Posterior cingulate gyrus (tissue), 11 donors: ENCODE measurements around the gene STRN4.

Experiments used
- DNase-seq, 10 donors: peaks; one replicate each; pipeline versions ENCODE4 v3.0.0 to v3.0.0-alpha.2; 2020 to 2021; ENCODE audit warnings: mixed read lengths in 3 of 10
- intact Hi-C: fragments of 100-400 bp; cut with DNase I; formaldehyde crosslinking; loops from one replicate; pipeline ENCODE4 v1.15.1; 2023

Gene STRN4

GRCh38 chr19:46745521-46746280 lies 549 bp downstream of the STRN4 start, which contains the start of gene FKRP:
FKRP (plus strand) TSS chr19:46746057; CDS start chr19:46755451, 9,394 bp downstream.
- peak in 3 of 10 donors; percentile 62 to 85 (median 76) for DNase-seq
- intact Hi-C loops: no loop called here

- DNase-seq: no peak
- intact Hi-C loops: no loop called here
Observed at GRCh38 chr19:46745030-46745429, 1.2 kb downstream of the STRN4 start.

GRCh38 chr19:46744005-46744691 lies 2.1 kb downstream of the STRN4 start:
- no peak for DNase-seq
- intact Hi-C loops: no loop called here

GRCh38 chr19:46742926-46743480 lies 3.2 kb downstream of the STRN4 start:
- intact Hi-C loops: no loop called here
- DNase-seq: no peak

- intact Hi-C loops: no loop called here
- peak in 5 of 10 donors; percentile 40 to 93 (median 87) for DNase-seq
Observed at GRCh38 chr19:46741447-46741846, 4.8 kb downstream of the STRN4 start.

GRCh38 chr19:46739290-46739771 lies 6.9 kb downstream of the STRN4 start:
- DNase-seq: peak in 9 of 10 donors; percentile 27 to 96 (median 78)
- intact Hi-C loops: no loop called here

- peak in 2 of 10 donors; percentile 65 to 82 for DNase-seq
- intact Hi-C loops: no loop called here
Observed at GRCh38 chr19:46737761-46738171, 8.5 kb downstream of the STRN4 start.

- intact Hi-C loops: no loop called here
- DNase-seq: peak in 1 of 10 donors; percentile 43
Observed at GRCh38 chr19:46737298-46737654, 9.0 kb downstream of the STRN4 start.

- intact Hi-C loops: no loop called here
- DNase-seq: peak in 2 of 10 donors; percentile 70 to 76
Observed at GRCh38 chr19:46736531-46737297, 9.5 kb downstream of the STRN4 start.

GRCh38 chr19:46733690-46734292 lies 12.5 kb downstream of the STRN4 start:
- no peak for DNase-seq
- intact Hi-C loops: no loop called here

- intact Hi-C loops: no loop called here
- no peak for DNase-seq
Observed at GRCh38 chr19:46732966-46733689, 13.1 kb downstream of the STRN4 start.

- intact Hi-C loops: no loop called here
Observed at GRCh38 chr19:46732172-46732938, 13.9 kb downstream of the STRN4 start.

GRCh38 chr19:46731584-46731983 lies 14.7 kb downstream of the STRN4 start:
- intact Hi-C loops: no loop called here
- peak in 4 of 10 donors; percentile 44 to 91 (median 70) for DNase-seq

More at GRCh38 chr19:46732172-46732938, 13.9 kb downstream of the STRN4 start:
- peak in 1 of 10 donors; percentile 67 for DNase-seq

GRCh38 chr19:46731007-46731501 lies 15.2 kb downstream of the STRN4 start:
- peak in 1 of 10 donors; percentile 23 for DNase-seq
- intact Hi-C loops: no loop called here

- no peak for DNase-seq
- intact Hi-C loops: no loop called here
Observed at GRCh38 chr19:46730595-46730994, 15.7 kb downstream of the STRN4 start.

- intact Hi-C loops: no loop called here
- DNase-seq: no peak
Observed at GRCh38 chr19:46730187-46730586, 16.1 kb downstream of the STRN4 start.

- intact Hi-C loops: no loop called here
- DNase-seq: no peak
Observed at GRCh38 chr19:46729696-46730095, 16.6 kb downstream of the STRN4 start.

- DNase-seq: peak in 9 of 10 donors; percentile 70 to 96 (median 80)
- intact Hi-C loops: no loop called here
Observed at GRCh38 chr19:46728693-46729339, 17.4 kb downstream of the STRN4 start.
